GM12872 (cell line): Measurements from ENCODE around the gene ALS2CL.

Experiments used
- TF ChIP-seq, protein P1 (sequence below): IDR thresholded peaks from 3 replicates; pipeline ENCODE4 v1.5.1; 2011; ENCODE audit warnings: low read depth, mild to moderate bottlenecking, low read length, moderate library complexity; ENCODE audit not compliant: insufficient read depth

ALS2CL gene

DNA sequence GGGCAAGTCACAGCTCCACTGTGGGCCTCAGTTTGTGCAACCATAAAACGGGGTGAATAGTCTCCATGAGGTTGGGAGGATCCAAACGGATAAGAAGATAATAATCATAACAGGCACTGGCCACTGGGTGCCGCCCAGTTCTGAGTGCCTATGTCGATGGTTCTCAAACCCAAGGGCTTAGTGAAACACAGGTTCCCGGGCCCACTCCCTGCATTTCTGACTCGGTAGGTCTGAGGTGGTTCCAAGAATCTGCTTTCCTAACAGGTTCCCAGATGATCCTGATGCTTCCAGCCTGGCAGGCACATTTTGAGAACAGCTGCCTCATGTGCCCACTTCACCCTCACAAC is 21.2 kb downstream of the ALS2CL start:
- TF ChIP-seq, protein P1, sequence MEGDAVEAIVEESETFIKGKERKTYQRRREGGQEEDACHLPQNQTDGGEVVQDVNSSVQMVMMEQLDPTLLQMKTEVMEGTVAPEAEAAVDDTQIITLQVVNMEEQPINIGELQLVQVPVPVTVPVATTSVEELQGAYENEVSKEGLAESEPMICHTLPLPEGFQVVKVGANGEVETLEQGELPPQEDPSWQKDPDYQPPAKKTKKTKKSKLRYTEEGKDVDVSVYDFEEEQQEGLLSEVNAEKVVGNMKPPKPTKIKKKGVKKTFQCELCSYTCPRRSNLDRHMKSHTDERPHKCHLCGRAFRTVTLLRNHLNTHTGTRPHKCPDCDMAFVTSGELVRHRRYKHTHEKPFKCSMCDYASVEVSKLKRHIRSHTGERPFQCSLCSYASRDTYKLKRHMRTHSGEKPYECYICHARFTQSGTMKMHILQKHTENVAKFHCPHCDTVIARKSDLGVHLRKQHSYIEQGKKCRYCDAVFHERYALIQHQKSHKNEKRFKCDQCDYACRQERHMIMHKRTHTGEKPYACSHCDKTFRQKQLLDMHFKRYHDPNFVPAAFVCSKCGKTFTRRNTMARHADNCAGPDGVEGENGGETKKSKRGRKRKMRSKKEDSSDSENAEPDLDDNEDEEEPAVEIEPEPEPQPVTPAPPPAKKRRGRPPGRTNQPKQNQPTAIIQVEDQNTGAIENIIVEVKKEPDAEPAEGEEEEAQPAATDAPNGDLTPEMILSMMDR: no peak

DNA sequence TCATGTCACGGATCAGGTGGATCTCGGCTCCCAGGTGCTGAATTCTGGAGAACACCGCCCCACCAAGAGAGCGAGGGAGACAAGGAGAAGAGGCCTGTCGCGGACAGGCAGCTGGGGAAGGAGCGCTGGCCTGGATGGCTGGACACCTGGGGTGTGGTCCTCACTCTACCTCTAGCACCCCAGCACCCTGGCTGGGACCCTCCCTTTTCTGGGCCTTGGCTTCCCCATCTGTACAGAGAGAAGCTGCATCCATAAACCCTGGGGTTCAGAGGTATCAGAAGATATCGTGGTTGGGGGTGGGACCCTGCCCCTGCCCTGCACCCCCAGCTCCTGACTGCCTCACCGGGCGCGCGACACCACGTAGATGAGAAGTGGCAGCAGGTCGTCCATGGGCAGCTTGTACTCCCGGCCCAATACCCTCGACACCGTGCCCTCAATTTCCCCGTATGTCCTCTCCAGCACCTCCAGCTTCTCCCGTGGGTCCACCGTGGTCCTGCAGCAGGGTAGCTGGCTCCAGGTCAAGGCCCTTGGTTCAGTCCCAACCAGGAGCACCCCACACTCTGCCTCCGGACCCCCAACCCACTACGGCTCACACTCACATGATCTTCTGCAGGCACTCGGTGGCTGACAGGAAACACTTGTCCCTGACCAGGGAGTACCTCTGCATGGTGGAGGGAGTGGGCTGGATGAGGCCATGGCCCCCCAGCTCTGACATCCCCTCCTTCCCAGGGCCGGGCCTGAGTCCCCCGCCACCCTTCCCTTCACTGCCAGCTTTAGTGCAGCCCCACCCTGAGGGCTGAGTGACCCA is 21.7 kb downstream of the ALS2CL start:
- TF ChIP-seq, protein P1: no peak

DNA sequence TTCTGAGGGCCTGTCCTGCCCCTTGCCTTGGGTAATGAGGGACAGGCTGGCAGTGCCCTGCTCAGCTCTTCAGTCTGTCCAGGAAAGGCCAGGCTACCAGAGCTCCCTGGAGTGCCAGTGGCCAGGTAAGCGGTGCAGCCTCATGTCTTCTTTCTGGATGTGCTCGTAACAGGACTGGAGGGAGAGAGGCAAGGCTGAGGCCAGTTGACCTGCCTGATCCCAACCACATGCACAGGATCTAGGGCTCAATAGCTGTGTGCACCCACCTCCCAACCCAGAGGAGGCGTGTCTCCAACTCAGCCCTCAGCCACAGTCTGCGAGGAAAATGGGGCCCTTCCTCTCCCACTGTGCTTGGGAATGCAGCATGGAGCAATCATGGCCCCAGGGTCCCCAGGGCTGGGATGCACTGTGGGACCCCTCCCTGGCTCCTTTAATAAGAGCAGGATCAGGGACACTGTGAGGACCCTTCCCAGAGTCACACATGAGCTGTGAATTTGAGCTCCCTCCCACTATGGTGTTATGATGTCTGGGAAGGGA is 22.5 kb downstream of the ALS2CL start:
- TF ChIP-seq, protein P1: no peak

DNA sequence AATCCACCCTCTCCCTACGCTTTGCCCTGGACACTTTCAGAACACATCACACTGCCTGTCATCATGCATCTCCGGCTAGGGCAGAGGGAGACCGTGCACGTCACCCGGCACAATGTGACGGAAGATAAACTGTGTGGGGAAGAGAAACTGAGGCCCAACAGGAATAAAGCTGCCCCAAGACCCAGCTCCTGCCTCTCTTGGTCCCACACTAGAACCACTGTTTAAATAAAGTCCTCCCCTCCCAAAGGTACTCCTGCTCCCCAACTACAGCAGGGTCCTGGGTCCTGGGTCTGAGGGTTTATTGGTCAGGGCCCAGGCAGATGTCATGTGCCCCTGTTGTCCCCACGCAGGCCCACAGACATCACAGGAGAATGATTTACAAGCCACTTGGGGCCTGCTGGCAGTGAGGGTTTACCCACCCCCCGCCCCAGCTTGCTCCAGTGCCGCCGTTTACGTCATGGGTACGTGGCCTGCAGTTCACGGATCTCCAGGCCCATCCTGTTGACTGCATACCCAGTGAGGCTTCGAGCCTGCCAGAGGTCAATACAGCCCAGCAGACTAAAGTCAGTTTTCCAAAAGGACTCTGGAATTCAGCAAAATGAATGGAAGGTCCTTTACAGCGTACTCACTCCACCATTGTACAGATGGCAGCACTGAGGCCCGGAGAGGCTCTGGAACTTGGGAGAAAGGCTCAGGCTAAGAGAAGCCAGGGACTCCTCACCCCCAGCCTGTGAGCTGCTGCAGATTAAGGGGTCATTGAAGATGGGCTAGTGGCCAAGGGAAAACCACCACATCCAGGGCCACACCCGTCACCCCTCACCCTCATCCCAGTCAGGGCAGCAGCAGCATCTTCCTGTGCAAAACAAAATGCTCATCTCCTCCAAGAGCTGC is 23.2 kb downstream of the ALS2CL start:
- TF ChIP-seq, protein P1: no peak

DNA sequence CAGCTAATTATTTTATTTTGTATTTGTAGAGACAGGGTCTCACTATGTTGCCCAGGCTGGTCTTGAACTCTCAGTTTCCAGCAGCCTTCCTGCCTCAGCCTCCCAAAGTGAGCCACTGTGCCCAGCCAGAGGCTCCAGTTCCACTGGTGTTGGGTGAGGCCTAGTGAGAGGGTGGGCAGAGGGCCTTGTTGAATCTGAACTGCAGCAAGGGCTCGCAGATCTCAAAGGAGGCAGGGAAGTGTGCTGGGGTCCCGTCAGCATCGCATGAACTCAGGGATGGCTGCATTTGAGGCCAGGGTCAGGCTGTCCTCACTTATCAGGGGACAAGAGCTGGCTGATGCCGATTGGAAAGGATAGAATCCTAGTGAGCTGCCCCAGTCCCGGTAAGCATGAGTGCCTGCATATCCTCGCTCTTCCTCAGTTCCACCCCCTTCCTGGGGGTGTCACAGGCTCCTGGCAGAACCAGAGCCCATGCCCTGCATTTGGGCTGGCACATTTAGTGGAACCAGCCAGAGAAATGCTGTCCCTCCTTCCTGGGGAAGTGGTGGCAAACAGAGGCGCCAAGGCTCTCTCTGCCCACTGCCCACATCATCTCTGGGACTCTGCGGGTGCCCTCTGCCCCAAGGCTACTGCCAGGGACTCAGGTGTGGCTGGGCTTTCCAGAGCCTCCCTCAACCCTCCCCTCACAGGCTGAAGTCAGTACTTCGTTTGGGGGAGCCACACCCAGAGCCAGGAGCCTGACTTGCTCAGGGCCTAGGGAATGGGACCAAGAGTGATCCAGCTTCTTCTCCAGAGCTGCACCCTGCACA is 24.1 kb downstream of the ALS2CL start:
- TF ChIP-seq, protein P1: no peak

DNA sequence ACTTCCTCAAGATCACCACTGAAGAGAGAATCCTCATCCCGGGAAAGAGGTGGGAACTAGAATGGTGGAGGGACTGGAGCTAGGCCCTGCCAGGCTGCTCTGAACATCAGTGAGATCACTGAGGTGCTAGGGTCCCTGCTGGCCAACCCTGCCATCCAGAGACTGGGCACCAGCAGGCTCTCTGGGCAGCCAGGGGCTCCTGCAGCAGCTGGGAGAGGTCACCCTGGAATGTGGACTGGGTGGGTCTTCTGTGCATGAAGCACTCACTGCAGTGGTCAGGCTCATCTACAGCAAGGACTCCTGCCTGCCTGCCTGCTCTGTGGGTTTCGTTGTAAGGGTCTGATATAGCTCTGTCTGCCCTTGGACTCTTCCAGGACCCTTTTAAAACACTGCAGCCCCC is 24.9 kb downstream of the ALS2CL start:
- TF ChIP-seq, protein P1: no peak
